NB4 (cell line): ENCODE results near the gene ABO.

Source experiments
- MAX ChIP-seq: IDR thresholded peaks from 2 replicates; pipeline ENCODE4 v1.6.1; 2011; ENCODE audit warnings: low read depth, low read length
- POLR2A ChIP-seq: IDR thresholded peaks from 2 replicates; pipeline ENCODE4 v1.6.1; 2011; ENCODE audit warnings: mild to moderate bottlenecking; ENCODE audit not compliant: insufficient read length; ENCODE audit errors: extremely low read depth
- TF ChIP-seq, protein P1 (sequence below): IDR thresholded peaks from one replicate; pipeline ENCODE4 v1.5.1; 2012; ENCODE audit warnings: low read depth, low read length

GRCh38 chr9:133238272-133238850, 36.6 kb downstream of the ABO start:
- TF ChIP-seq, protein P1, sequence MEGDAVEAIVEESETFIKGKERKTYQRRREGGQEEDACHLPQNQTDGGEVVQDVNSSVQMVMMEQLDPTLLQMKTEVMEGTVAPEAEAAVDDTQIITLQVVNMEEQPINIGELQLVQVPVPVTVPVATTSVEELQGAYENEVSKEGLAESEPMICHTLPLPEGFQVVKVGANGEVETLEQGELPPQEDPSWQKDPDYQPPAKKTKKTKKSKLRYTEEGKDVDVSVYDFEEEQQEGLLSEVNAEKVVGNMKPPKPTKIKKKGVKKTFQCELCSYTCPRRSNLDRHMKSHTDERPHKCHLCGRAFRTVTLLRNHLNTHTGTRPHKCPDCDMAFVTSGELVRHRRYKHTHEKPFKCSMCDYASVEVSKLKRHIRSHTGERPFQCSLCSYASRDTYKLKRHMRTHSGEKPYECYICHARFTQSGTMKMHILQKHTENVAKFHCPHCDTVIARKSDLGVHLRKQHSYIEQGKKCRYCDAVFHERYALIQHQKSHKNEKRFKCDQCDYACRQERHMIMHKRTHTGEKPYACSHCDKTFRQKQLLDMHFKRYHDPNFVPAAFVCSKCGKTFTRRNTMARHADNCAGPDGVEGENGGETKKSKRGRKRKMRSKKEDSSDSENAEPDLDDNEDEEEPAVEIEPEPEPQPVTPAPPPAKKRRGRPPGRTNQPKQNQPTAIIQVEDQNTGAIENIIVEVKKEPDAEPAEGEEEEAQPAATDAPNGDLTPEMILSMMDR, result no peak
- TF ChIP-seq POLR2A, result no peak
- no peak for TF ChIP-seq MAX
